GM12878 (cell line): ENCODE results near the gene TTLL10. TPM values are rescaled to one million over a fixed set of nuclear protein-coding genes. Genes with fewer than 3 reads are reported as not detected.
A peak's percentile ranks its signal among the peaks of the same experiment; 100 is the strongest.

ENCODE experiments used
- ATAC-seq: fragments of 200-7000 bp; cut with Tn5 transposase; 3 replicates; pipeline ENCODE4 v1.9.1; 2020; ENCODE audit warnings: mild to moderate bottlenecking, moderate library complexity
- BruUV-seq: library from RNA; stranded (reverse); fragments of 400-500 nt; replicated peaks from 2 replicates; lab custom pipeline; 2021; lab: Mats Ljungman, UMichigan
- CTCF ChIA-PET: fragments of 300-600 bp; sonication (Branson Sonifier 250); formaldehyde crosslinking; extraction: SDS; loops from one replicate; lab custom pipeline; 2021; ENCODE audit warnings: inconsistent platforms; lab: Yijun Ruan, JAX
- POLR2A ChIA-PET: fragments of 350-600 bp; formaldehyde crosslinking; extraction: SDS; loops from one replicate; lab custom pipeline; 2021; ENCODE audit warnings: inconsistent platforms; lab: Charles Lee
- RAD21 ChIA-PET: fragments of 300-600 bp; sonication (Branson Sonifier 250); formaldehyde crosslinking; loops from one replicate; lab custom pipeline; 2023; ENCODE audit warnings: antibody characterized with exemption; ENCODE audit not compliant: unreplicated experiment; lab: Charles Lee
- SMC1A ChIA-PET: fragments of 300-600 bp; sonication (Branson Sonifier 250); formaldehyde crosslinking; loops from one replicate; lab custom pipeline; 2023; ENCODE audit not compliant: unreplicated experiment, uncharacterized antibody; lab: Charles Lee
- DNase-seq: peaks from one replicate; pipeline ENCODE4 v3.0.0-alpha.2; 2011; ENCODE audit warnings: low read depth, low spot score
- FAIRE-seq: peaks from 3 replicates; lab custom pipeline; 2011; peaks lifted over from hg19 to GRCh38; lab: Jason Lieb, UNC
- H2AFZ ChIP-seq: 2 replicates; pipeline ENCODE4 v1.6.0; 2011; ENCODE audit warnings: low read depth, low read length, control low read depth; ENCODE audit not compliant: control insufficient read depth
- H3K27ac ChIP-seq: 2 replicates; pipeline ENCODE4 v1.5.1; 2011; ENCODE audit warnings: control low read depth; ENCODE audit not compliant: control insufficient read depth, insufficient read depth
- H3K27me3 ChIP-seq, 2 experiments: replicated peaks in 1 of 2; 2 replicates each; pipeline versions ENCODE4 v1.6.0 to v1.6.1; 2011; ENCODE audit warnings: low read length in 1 of 2; ENCODE audit not compliant: control insufficient read depth in 2 of 2, insufficient read depth in 2 of 2
- H3K36me3 ChIP-seq, 2 experiments: 2 replicates each; pipeline ENCODE4 v1.5.1; 2011; ENCODE audit warnings: low read length in 1 of 2; ENCODE audit not compliant: control insufficient read depth in 2 of 2, insufficient read depth in 2 of 2
- H3K4me1 ChIP-seq: 2 replicates; pipeline ENCODE4 v1.6.1; 2011; ENCODE audit warnings: mild to moderate bottlenecking, low read length, moderate library complexity, mixed read lengths; ENCODE audit not compliant: control insufficient read depth, insufficient read depth
- H3K4me2 ChIP-seq: 2 replicates; pipeline ENCODE4 v1.6.0; 2011; ENCODE audit warnings: control low read depth; ENCODE audit not compliant: control insufficient read depth, insufficient read depth
- H3K4me3 ChIP-seq: fragments of 200-600 bp; sonication (generic); 2 replicates; pipeline ENCODE4 v1.5.1; 2016
- H3K79me2 ChIP-seq: 2 replicates; pipeline ENCODE4 v1.6.0; 2011; ENCODE audit warnings: low read length; ENCODE audit not compliant: control insufficient read depth, insufficient read depth
- H3K9ac ChIP-seq: 2 replicates; pipeline ENCODE4 v1.8.0; 2011; ENCODE audit warnings: low read length, control low read depth, mixed read lengths; ENCODE audit not compliant: control insufficient read depth, insufficient read depth
- H3K9me3 ChIP-seq: replicated peaks from 3 replicates; pipeline ENCODE4 v1.5.1; 2011; ENCODE audit warnings: mild to moderate bottlenecking, low read length; ENCODE audit not compliant: control insufficient read depth, insufficient read depth
- H4K20me1 ChIP-seq: 2 replicates; pipeline ENCODE4 v1.6.0; 2011; ENCODE audit not compliant: control insufficient read depth, insufficient read depth
- POLR2AphosphoS2 ChIP-seq: IDR thresholded peaks from 2 replicates; pipeline ENCODE4 v1.6.1; 2011; ENCODE audit warnings: low read depth, mild to moderate bottlenecking, low read length, improper control_type of control experiment, moderate library complexity
- RUNX3 ChIP-seq: IDR thresholded peaks from 2 replicates; pipeline ENCODE4 v1.6.1; 2012; ENCODE audit warnings: low read length, inconsistent platforms
- USF1 ChIP-seq: IDR thresholded peaks from 2 replicates; pipeline ENCODE4 v1.6.1; 2011; ENCODE audit warnings: borderline replicate concordance, low read depth, mild to moderate bottlenecking, moderate library complexity, mixed read lengths, low read length; ENCODE audit not compliant: insufficient read depth; ENCODE audit errors: extremely low read length
- WGBS: methylation state at CpG from one replicate; pipeline ENCODE4 v1.1.6; 2016; ENCODE audit warnings: low lambda C conversion rate; ENCODE audit not compliant: insufficient replicate concordance, insufficient coverage; ENCODE audit errors: missing lambda C conversion rate; 5-methylcytosine and 5-hydroxymethylcytosine counted together
- in situ Hi-C: fragments of 300-500 bp; cut with MboI; formaldehyde crosslinking; loops from 9 replicates; pipeline ENCODE4 v1.14.3; 2018; ENCODE audit warnings: mixed read lengths
- intact Hi-C: fragments of 100-400 bp; cut with micrococcal nuclease; formaldehyde crosslinking; loops from one replicate; pipeline ENCODE4 v1.14.2; 2022; ENCODE audit not compliant: unreplicated experiment
- polyA plus RNA-seq, 11 experiments: library from polyadenylated mRNA; depleted of rRNA in 4 of 11; unstranded in 6 of 11; stranded (reverse) in 5 of 11; fragments of >200 nt; fragmentation: Nextera tagmentation in 4 of 11; fragmentation: Illumina TruSeq in 1 of 11; extraction: Ambion mirVana in 4 of 11; extraction: Trizol in 1 of 11; gene quantifications; 1 replicate in 1 of 11; 2 replicates in 10 of 11; pipeline versions ENCODE4 v1.2.1 to v1.2.3, GENCODE V29; 2011 to 2016; ENCODE audit warnings: inconsistent platforms in 2 of 11, missing spikeins in 2 of 11, low read depth in 1 of 11
- total RNA-seq, 4 experiments: library from RNA; depleted of rRNA in 3 of 4; stranded (reverse); fragments of >200 nt in 3 of 4; fragmentation: Illumina TruSeq in 1 of 4; extraction: Trizol in 1 of 4; gene quantifications; 2 replicates each; pipeline versions ENCODE4 v1.2.1 to v1.2.3, GENCODE V29; 2013 to 2021

Gene TTLL10
- total and polyA plus RNA-seq, 10 of the 15 experiments (the other 5 are each of a cell fraction or from before 2014, with no cell fraction given), result not detected

- H3K36me3 ChIP-seq, result peaks cover 6 to 25% of the 10 kb centered on the region in 2 experiments
- WGBS, result 91% methylated on average over 70 of the region's 74 CpGs
These were observed 43.3 kb downstream of the TTLL10 start for GRCh38 chr1:1216770-1217620.

More at GRCh38 chr1:1216770-1217620, 43.3 kb downstream of the TTLL10 start:
- FAIRE-seq (no peak), DNase-seq (no peak), ATAC-seq (no peak)
- Histone ChIP-seq H4K20me1 (no peaks in the 10 kb centered on the region), H2AFZ (no peak overlapping the region), H3K9me3 (no peaks in the 10 kb centered on the region; the same call in 2 of the 3 replicates), H3K4me3 (no peak overlapping the region), H3K27me3 (no peaks in the 10 kb centered on the region), H3K4me2 (no peak overlapping the region), H3K79me2 (no peaks in the 10 kb centered on the region), H3K27ac (no peak overlapping the region), H3K4me1 (peaks cover 30% of the 10 kb centered on the region), H3K9ac (no peak overlapping the region)
- intact Hi-C loops (no loop called here), in situ Hi-C loops (no loop called here)
- ChIA-PET RAD21 (no interaction called here), SMC1A (interaction anchor here (1.2 kb wide), 1 partner anchor 74 kb away, joined by 3 read pairs; no protein-coding TSS in a partner anchor), POLR2A (interaction anchor here (1.1 kb wide), 1 partner anchor 9 kb away, joined by 3 read pairs; no protein-coding TSS in a partner anchor), CTCF (no interaction called here)
- peak; percentile 69 for TF ChIP-seq USF1
- no peak for TF ChIP-seq POLR2AphosphoS2
- peak; percentile 31; the same call in 1 of the 2 replicates for TF ChIP-seq RUNX3
- no TSS peak for BruUV-seq
